Right cardiac atrium (tissue), 5 donors: Measurements from ENCODE around the gene BNC2. TPM values are rescaled to one million over a fixed set of nuclear protein-coding genes. Genes with fewer than 3 reads are reported as not detected.
"Not testable (repeated sequence)": the region's sequence is repeated elsewhere in the genome, so short reads cannot be mapped to it uniquely, and the experiment has no call there.

Experiments used
- ATAC-seq, 2 donors: fragments of 200-7000 bp; cut with Tn5 transposase; one replicate each; pipeline versions ENCODE4 v1.8.0 to v1.9.1; 2020; ENCODE audit warnings: moderate library complexity in 2 of 2, mild to moderate bottlenecking in 1 of 2
- DNase-seq, 3 donors: peaks; one replicate each; pipeline ENCODE4 v3.0.0-alpha.2; 2020
- H3K27ac ChIP-seq: one replicate; pipeline ENCODE4 v1.5.1; 2013; ENCODE audit warnings: mild to moderate bottlenecking, low read length, control low read depth, moderate library complexity
- H3K27me3 ChIP-seq: one replicate; pipeline ENCODE4 v1.6.1; 2013; ENCODE audit not compliant: control insufficient read depth, insufficient read depth
- H3K4me1 ChIP-seq: one replicate; pipeline ENCODE4 v1.6.1; 2013; ENCODE audit warnings: low read length; ENCODE audit not compliant: control insufficient read depth, insufficient read depth
- H3K4me3 ChIP-seq: one replicate; pipeline ENCODE4 v1.5.1; 2013; ENCODE audit warnings: low read length, control low read depth
- H3K9me3 ChIP-seq: one replicate; pipeline ENCODE4 v1.6.1; 2013; ENCODE audit warnings: low read length; ENCODE audit not compliant: control insufficient read depth
- WGBS: extraction: QIAGEN DNeasy Blood & Tissue Kit; methylation state at CpG from one replicate; pipeline ENCODE4 v1.1.7; 2013; 5-methylcytosine and 5-hydroxymethylcytosine counted together
- intact Hi-C, 4 donors: fragments of 100-400 bp; cut with DNase I; formaldehyde crosslinking; loops; one replicate each; pipeline versions ENCODE4 v1.11.0 to v1.14.0; 2022 to 2023
- polyA plus RNA-seq: library from polyadenylated mRNA; stranded (reverse); fragments of 200-250 nt; gene quantifications from one replicate; pipeline ENCODE4 v1.2.3, GENCODE V29; 2013
- total RNA-seq, 4 donors: library from RNA; stranded (reverse); fragmentation: NEBNext Ultra II Directional; extraction: Animal tissue kit (Norgen Biotek cat#: 25700); gene quantifications; one replicate each; pipeline ENCODE4 v1.2.1, GENCODE V29; 2021
- donor health status: healthy with polysubstance abuse.
- donor health status: DM: no; HTN: yes; CAD: no.
- donor health status: DM: no; HTN: no; CAD: no.
- donor health status: DM: no; HTN: yes; CAD: no; lungs with severe emphysema.
- donor health status: DM: yes; HTN: yes; CAD: no.

BNC2 gene
- total and polyA plus RNA-seq, 5 donors, result 4.7 to 123 (median 67.8) TPM

DNA sequence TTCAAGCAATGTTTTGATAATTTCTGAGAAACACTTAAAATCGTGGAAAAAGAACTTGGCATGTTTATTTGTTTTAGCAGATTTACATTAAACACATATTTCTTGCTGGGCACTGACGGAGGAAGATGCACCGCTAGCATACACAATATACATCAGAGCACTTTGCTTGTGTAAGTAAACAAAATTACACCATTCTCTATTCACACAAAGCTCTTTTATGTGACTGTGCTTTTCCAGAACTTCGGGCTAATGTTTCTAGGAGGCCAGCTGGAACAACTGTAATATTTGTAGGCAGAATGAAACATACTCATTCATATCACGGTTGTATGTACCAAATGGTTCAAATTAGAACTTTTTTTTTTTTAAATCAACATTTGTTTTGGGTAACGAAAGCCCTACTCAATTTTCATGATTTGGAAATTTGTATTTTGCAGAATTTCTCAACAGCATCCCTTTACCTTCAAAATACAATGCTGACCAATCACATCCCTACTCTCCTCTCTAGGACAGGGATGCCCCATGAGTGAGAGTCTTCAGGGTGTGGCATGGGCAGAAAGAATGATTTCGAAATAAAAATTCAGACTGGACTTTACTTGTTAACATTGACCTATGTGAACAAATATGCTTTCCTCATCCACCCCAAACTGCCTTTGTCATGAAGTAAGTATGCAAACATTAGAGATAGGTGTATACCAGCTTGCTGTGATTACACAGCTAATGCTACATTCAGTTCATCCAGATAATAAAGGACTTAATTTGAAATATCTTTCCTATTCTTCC lies 425.1 kb downstream of the BNC2 start:
- 65% methylated on average over 7 of the region's 7 CpGs for WGBS
- H3K27me3 ChIP-seq, result no peaks in the 10 kb centered on the region
- H3K4me1 ChIP-seq, result no peaks in the 10 kb centered on the region
- ATAC-seq (no peak), DNase-seq (no peak)
- no peaks in the 10 kb centered on the region for H3K9me3 ChIP-seq
- intact Hi-C loops, result no loop called here
- no peak overlapping the region for H3K4me3 ChIP-seq
- H3K27ac ChIP-seq, result no peak overlapping the region

DNA sequence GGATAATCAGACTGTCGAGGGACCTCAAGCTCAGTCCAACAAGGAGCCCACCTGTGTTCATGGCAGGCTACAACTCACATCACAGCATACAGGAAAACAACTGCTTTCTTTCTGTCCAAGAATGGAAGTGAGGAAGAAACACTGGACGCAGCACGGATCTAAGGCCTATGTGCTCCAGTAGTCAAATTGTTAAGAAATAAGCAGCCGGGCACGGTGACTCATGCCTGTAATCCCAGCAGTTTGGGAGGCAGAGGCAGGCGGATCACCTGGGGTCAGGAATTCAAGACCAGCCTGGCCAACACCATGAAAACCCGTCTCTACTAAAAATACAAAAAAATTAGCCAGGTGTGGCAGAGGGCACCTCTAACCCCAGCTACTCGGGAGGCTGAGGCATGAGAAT lies 427.8 kb downstream of the BNC2 start:
- ATAC-seq (no peak), DNase-seq (no peak)
- H3K27ac ChIP-seq, result no peak overlapping the region
- H3K4me1 ChIP-seq, result no peaks in the 10 kb centered on the region
- no peaks in the 10 kb centered on the region for H3K27me3 ChIP-seq
- intact Hi-C loops, result no loop called here
- H3K4me3 ChIP-seq, result no peak overlapping the region
- WGBS, result 85% methylated on average over 8 of the region's 8 CpGs
- no peaks in the 10 kb centered on the region for H3K9me3 ChIP-seq

DNA sequence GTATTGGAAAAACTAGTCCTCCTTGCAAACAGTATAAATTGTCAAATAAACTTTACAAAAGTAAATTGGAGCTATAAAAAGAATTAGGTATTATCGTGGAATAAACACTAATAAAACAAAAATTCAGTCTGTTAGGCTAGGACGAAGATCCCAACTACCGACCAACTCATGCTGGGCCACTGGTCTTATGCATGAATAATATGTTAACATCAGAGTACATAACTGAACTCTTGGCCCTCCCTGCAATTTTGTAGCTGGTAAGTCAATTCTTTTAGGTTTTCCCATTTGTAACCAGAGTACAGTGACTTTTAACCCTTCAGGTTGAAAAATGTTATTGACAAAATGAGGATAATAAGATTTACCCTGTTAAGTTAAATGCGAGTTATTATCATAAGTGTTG lies 428.7 kb downstream of the BNC2 start:
- intact Hi-C loops, result no loop called here
- DNase-seq (no peak), ATAC-seq (no peak)
- no peak overlapping the region for H3K27ac ChIP-seq
- H3K4me3 ChIP-seq, result no peak overlapping the region
- WGBS, result 77% methylated on average over 4 of the region's 4 CpGs
- no peaks in the 10 kb centered on the region for H3K9me3 ChIP-seq
- no peaks in the 10 kb centered on the region for H3K27me3 ChIP-seq
- H3K4me1 ChIP-seq, result no peaks in the 10 kb centered on the region

DNA sequence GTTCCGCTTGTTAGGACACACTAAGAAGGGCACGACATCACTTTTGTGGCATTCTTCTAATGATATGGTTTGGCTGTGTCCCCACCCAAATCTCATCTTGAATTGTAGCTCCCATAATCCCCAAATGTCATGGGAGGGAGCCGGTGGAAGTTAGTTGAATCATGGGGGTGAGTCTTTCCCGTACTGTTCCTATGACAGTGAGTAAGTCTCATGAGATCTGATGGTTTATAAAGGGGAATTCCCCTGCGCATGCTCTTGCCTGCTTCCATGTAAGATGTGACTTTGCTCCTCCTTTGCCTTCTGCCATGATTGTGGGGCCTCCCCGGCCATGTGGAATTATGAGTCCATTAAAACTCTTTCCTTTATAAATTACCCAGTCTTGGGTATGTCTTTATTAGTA lies 431.6 kb downstream of the BNC2 start:
- 94% methylated on average over 6 of the region's 6 CpGs for WGBS
- DNase-seq, intact Hi-C loops, H3K9me3 ChIP-seq, H3K27ac ChIP-seq, H3K4me3 ChIP-seq, ATAC-seq, H3K27me3 ChIP-seq, H3K4me1 ChIP-seq: not testable (repeated sequence)

DNA sequence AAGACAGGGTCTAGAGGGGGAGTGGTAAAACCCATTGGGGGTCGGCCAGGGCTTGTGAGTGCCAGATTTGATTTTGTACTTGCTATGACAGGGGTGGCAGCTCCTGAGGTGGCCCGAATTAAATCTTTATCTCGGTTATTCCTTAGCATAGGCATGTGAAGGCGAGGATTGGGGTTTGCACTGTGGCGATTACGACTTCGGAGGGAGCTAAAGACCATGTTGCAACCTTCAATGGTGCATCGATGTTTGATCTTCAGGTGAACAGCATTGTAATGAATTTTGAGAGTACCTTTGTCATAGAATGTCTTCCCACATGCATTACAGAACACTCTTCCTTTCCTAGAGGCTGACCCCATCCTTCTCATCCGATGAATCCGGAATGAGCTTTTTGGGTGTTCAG lies 433.9 kb downstream of the BNC2 start:
- Histone ChIP-seq H3K4me1 (no peaks in the 10 kb centered on the region), H3K4me3 (no peak overlapping the region), H3K27me3 (no peaks in the 10 kb centered on the region), H3K9me3 (no peaks in the 10 kb centered on the region), H3K27ac (no peak overlapping the region)
- 94% methylated on average over 10 of the region's 10 CpGs for WGBS
- ATAC-seq, result no peak
- no peak for DNase-seq
- intact Hi-C loops, result no loop called here

DNA sequence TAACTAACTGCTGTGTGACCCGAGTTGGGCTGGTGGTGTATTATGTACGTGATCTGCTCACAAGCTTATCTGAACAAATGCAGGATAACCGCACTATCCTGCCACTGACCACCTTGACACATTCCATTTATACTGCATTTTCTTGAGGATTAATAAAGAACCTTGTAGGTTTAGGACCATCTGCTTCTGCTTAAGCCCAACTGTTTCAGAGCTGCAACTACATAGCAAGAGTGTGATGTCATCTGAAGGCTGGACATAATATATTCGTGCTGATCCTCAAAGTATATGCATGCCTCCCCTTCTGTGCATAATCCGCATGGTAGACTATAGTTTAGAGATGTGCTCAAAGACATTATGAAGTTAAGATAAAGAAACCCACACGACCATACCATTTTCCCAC lies 435.9 kb downstream of the BNC2 start:
- no peaks in the 10 kb centered on the region for H3K27me3 ChIP-seq
- no peak for ATAC-seq
- H3K4me3 ChIP-seq, result no peak overlapping the region
- H3K4me1 ChIP-seq, result no peaks in the 10 kb centered on the region
- DNase-seq, result no peak
- 80% methylated on average over 6 of the region's 6 CpGs for WGBS
- no peak overlapping the region for H3K27ac ChIP-seq
- H3K9me3 ChIP-seq, result no peaks in the 10 kb centered on the region
- intact Hi-C loops, result no loop called here

DNA sequence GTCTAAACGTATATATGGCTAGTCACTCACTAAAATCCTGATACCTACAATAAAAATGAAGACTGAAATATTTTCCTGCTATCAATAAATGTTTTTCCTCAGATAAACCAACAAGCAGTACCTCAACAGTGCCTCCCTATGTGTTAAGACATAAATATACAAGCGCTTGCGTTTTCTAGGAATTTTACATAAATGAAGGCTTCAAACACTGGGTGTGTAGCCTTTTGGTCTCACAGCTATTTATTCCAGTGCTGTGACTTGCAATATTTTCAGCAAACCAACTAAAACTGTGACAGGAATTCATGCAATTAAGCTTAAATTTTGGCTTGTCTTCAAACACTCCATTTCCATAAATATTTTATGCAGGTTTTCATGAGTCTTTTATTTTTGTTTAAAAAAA lies 437.0 kb downstream of the BNC2 start:
- WGBS, result 94% methylated on average over 3 of the region's 3 CpGs
- Histone ChIP-seq H3K4me1 (no peaks in the 10 kb centered on the region), H3K9me3 (no peaks in the 10 kb centered on the region), H3K27ac (no peak overlapping the region), H3K4me3 (no peak overlapping the region), H3K27me3 (no peaks in the 10 kb centered on the region)
- no peak for DNase-seq
- intact Hi-C loops, result no loop called here
- no peak for ATAC-seq

DNA sequence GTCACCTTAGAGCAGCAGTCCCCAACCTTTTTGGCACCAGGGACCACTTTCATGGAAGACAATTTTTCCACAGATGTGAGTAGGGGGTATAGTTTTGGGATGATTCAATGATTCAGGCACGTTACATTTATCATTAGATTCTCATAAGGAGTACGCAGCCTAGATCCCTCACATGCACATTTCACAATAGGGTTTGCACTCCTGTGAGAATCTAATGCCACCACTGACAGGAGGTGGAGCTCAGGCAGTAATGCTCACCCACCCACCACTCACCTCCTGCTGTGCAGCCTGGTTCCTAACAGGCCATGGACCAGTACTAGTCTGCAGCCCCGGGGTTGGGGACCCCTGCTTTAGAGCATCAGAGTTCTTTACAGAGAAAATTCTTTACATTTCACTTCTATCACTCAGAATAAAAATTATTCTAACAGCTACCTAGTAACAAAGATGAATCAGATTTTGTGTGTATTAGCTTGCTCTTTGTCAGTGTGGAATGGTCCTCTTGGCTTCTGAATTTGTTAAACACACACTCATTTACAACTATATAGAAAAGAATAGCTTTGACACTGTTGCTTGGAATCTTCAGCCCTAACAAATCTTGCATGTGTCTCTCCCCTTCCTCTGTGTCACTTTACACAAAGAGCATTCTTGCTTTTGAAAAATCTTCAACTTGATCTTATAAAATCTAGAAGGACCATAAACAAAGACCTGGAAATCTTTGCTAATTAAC lies 438.6 kb downstream of the BNC2 start:
- Histone ChIP-seq H3K27me3 (no peaks in the 10 kb centered on the region), H3K4me3 (no peak overlapping the region), H3K4me1 (no peaks in the 10 kb centered on the region), H3K27ac (no peak overlapping the region), H3K9me3 (no peaks in the 10 kb centered on the region)
- WGBS, result 88% methylated on average over 3 of the region's 3 CpGs
- intact Hi-C loops, result no loop called here
- ATAC-seq, result no peak
- DNase-seq, result no peak

DNA sequence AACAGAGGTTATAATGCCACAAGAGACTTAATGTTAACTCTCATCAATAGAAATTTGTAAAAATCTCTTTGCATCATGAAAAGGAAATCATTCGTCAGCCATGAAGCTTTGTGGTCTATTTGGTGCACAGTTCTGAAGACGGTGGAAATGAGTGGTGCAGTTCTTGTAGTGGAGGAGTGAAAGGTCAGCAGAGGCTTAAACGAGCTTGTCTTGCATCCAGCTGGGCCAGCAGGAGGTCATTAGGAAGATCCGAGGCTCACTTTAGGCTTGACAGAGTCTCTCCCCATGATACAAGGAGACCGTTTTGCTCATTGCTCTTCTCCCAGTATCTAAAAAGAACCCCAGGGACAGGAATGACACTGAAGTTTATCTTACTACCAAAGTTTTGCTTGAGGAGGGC lies 440.8 kb downstream of the BNC2 start:
- intact Hi-C loops, result no loop called here
- H3K4me3 ChIP-seq, result no peak overlapping the region
- no peaks in the 10 kb centered on the region for H3K9me3 ChIP-seq
- no peak overlapping the region for H3K27ac ChIP-seq
- ATAC-seq (no peak), DNase-seq (no peak)
- no peaks in the 10 kb centered on the region for H3K27me3 ChIP-seq
- 47% methylated on average over 5 of the region's 5 CpGs for WGBS
- peaks cover 1% of the 10 kb centered on the region for H3K4me1 ChIP-seq

DNA sequence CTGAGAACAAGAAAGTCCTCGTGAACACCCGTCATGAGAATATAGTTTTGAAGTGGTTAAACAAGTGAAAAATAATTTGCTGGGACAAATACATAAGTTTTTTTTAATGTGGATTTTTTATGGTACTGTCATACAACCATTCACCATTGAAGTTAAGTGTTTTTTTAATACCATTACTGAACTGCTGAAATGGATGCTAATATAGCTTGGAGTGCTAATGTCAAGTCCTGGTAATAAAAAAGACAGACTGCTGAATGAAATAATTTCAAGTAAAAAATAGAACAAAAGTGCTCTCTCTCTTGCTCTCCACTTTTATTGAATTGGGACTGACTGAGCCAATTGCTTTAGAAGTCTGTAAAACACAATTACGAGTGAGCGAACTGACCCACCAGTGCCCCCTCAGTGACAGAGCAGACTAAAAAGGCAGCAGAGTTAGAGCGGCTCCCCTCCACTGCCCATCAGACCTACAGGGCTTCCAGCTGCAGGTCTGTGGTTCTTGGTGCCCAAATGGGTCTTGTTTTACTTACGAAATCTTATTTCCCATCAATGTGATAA lies 442.5 kb downstream of the BNC2 start:
- Histone ChIP-seq H3K4me1 (peaks cover 1% of the 10 kb centered on the region), H3K9me3 (no peaks in the 10 kb centered on the region), H3K4me3 (no peak overlapping the region), H3K27me3 (no peaks in the 10 kb centered on the region), H3K27ac (no peak overlapping the region)
- WGBS, result 86% methylated on average over 6 of the region's 6 CpGs
- intact Hi-C loops, result no loop called here
- ATAC-seq, result no peak
- DNase-seq, result no peak

DNA sequence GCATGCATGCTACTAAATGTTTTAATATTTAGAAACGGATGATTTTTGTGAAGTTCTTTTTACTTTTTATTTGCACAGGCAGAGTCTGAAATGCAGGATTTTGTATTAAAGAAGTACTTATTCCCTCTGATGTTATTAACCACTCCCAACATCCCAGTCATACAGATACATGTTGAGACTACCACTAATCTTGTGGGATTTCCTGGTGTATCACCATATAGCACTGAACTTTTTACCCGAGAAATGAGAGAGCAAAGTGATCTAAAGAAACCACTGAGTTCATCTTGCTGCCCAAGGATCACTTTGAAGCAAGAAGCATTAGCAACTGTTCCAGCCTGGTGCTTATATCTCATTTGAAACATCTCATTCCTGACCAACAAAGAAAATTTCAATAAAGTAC lies 443.8 kb downstream of the BNC2 start:
- Histone ChIP-seq H3K9me3 (no peaks in the 10 kb centered on the region), H3K27ac (no peak overlapping the region), H3K4me3 (no peak overlapping the region), H3K27me3 (no peaks in the 10 kb centered on the region), H3K4me1 (peaks cover 1% of the 10 kb centered on the region)
- DNase-seq (no peak), ATAC-seq (no peak)
- intact Hi-C loops, result no loop called here
- WGBS, result 84% methylated on average over 2 of the region's 2 CpGs
